KMS-11 (cell line): ENCODE measurements around the gene UNK.
"Not testable (repeated sequence)": the region's sequence is repeated elsewhere in the genome, so short reads cannot be mapped to it uniquely, and the experiment has no call there.

Experiments used
- H2AFZ ChIP-seq: fragments of 200-600 bp; sonication (generic); 2 replicates; pipeline ENCODE4 v1.6.1; 2016; ENCODE audit warnings: antibody characterized with exemption, mixed run types, low read depth
- H3K27ac ChIP-seq: fragments of 200-600 bp; sonication (generic); 2 replicates; pipeline ENCODE4 v1.6.1; 2016; ENCODE audit warnings: mild to moderate bottlenecking, mixed run types
- H3K27me3 ChIP-seq: fragments of 200-600 bp; sonication (generic); 2 replicates; pipeline ENCODE4 v1.6.1; 2017; ENCODE audit warnings: mild to moderate bottlenecking, low read depth, mixed run types, moderate library complexity; ENCODE audit not compliant: insufficient read depth
- H3K36me3 ChIP-seq: fragments of 200-600 bp; sonication (generic); 2 replicates; pipeline ENCODE4 v1.6.1; 2017; ENCODE audit warnings: mild to moderate bottlenecking, mixed run types; ENCODE audit not compliant: insufficient read depth
- H3K4me1 ChIP-seq: fragments of 200-600 bp; sonication (generic); 2 replicates; pipeline ENCODE4 v1.6.1; 2016; ENCODE audit warnings: mild to moderate bottlenecking, low read depth, mixed run types; ENCODE audit not compliant: poor library complexity, severe bottlenecking
- H3K4me2 ChIP-seq: fragments of 200-600 bp; sonication (generic); 2 replicates; pipeline ENCODE4 v1.7.0; 2016; ENCODE audit warnings: mild to moderate bottlenecking, mixed run types
- H3K4me3 ChIP-seq: fragments of 200-600 bp; sonication (generic); IDR thresholded peaks from 2 replicates; pipeline ENCODE4 v1.6.1; 2017; ENCODE audit warnings: low read depth, low read length, mixed read lengths; ENCODE audit not compliant: insufficient read depth
- H3K79me2 ChIP-seq: fragments of 200-600 bp; sonication (generic); 2 replicates; pipeline ENCODE4 v1.6.1; 2016; ENCODE audit warnings: low read depth, mixed run types; ENCODE audit not compliant: insufficient read depth
- H3K9ac ChIP-seq: fragments of 200-600 bp; sonication (generic); 2 replicates; pipeline ENCODE4 v1.6.1; 2016; ENCODE audit warnings: mild to moderate bottlenecking, mixed run types
- H4K20me1 ChIP-seq: fragments of 200-600 bp; sonication (generic); 2 replicates; pipeline ENCODE4 v1.6.1; 2016; ENCODE audit warnings: mild to moderate bottlenecking, mixed run types; ENCODE audit not compliant: insufficient read depth
- CTCF ChIP-seq: fragments of 200-600 bp; sonication (generic); conservative IDR thresholded peaks from 2 replicates; pipeline ENCODE4 v1.6.1; 2017; ENCODE audit warnings: low read depth, mild to moderate bottlenecking, antibody characterized with exemption, low read length, moderate library complexity, mixed read lengths

Gene UNK

GRCh38 chr17:75759457-75759856 lies 25.1 kb upstream of the UNK start:
- Histone ChIP-seq H3K4me3 (no peak overlapping the region), H3K4me2 (no peak overlapping the region), H4K20me1 (no peaks in the 10 kb centered on the region), H2AFZ (no peak overlapping the region), H3K4me1 (peaks cover 19% of the 10 kb centered on the region), H3K79me2 (no peaks in the 10 kb centered on the region), H3K27ac (no peak overlapping the region), H3K9ac (no peak overlapping the region), H3K36me3 (no peaks in the 10 kb centered on the region), H3K27me3 (no peaks in the 10 kb centered on the region)
- TF ChIP-seq CTCF: no peak

GRCh38 chr17:75759978-75760640 lies 24.5 kb upstream of the UNK start:
- H3K4me3 ChIP-seq: not testable (repeated sequence)

GRCh38 chr17:75762513-75763268 lies 21.9 kb upstream of the UNK start:
- H3K79me2 ChIP-seq: no peaks in the 10 kb centered on the region
- peaks cover 17% of the 10 kb centered on the region for H3K4me1 ChIP-seq
- H3K4me3 ChIP-seq: no peak overlapping the region
- no peaks in the 10 kb centered on the region; the same call in 1 of the 2 replicates for H3K27me3 ChIP-seq
- H3K9ac ChIP-seq: no peak overlapping the region
- no peak overlapping the region for H3K4me2 ChIP-seq
- TF ChIP-seq CTCF: no peak
- no peaks in the 10 kb centered on the region for H4K20me1 ChIP-seq
- no peaks in the 10 kb centered on the region for H3K36me3 ChIP-seq
- no peak overlapping the region for H3K27ac ChIP-seq
- no peak overlapping the region for H2AFZ ChIP-seq

More at GRCh38 chr17:75759978-75760640, 24.5 kb upstream of the UNK start:
- not testable (repeated sequence) for H3K27me3 ChIP-seq, H3K4me2 ChIP-seq, H3K9ac ChIP-seq, H3K36me3 ChIP-seq, H3K27ac ChIP-seq, H2AFZ ChIP-seq, H4K20me1 ChIP-seq, H3K79me2 ChIP-seq
- H3K4me1 ChIP-seq: peaks cover 16% of the 10 kb centered on the region

- H3K4me3 ChIP-seq: no peak overlapping the region
- no peaks in the 10 kb centered on the region for H3K36me3 ChIP-seq
- no peaks in the 10 kb centered on the region; the same call in 1 of the 2 replicates for H3K27me3 ChIP-seq
- H2AFZ ChIP-seq: no peak overlapping the region
- H3K27ac ChIP-seq: no peak overlapping the region
- TF ChIP-seq CTCF: no peak
- no peaks in the 10 kb centered on the region for H3K79me2 ChIP-seq
- H3K9ac ChIP-seq: no peak overlapping the region
- H3K4me2 ChIP-seq: peak overlapping the region; percentile 98; the same call in 1 of the 2 replicates
- peaks cover 17% of the 10 kb centered on the region for H3K4me1 ChIP-seq
- H4K20me1 ChIP-seq: no peaks in the 10 kb centered on the region
Observed at GRCh38 chr17:75763269-75763607, 21.4 kb upstream of the UNK start.
